OCI-LY1 (cell line): ENCODE results near the gene CD4.
A peak's percentile ranks its signal among the peaks of the same experiment; 100 is the strongest.

Experiments used
- H2AFZ ChIP-seq: fragments of 200-600 bp; sonication (generic), shearing (Covaris generic); 2 replicates; pipeline ENCODE4 v1.6.0; 2014; ENCODE audit warnings: antibody characterized with exemption, mild to moderate bottlenecking, low read length
- H3F3A ChIP-seq: fragments of 200-600 bp; sonication (generic), shearing (Covaris generic); 2 replicates; pipeline ENCODE4 v1.6.0; 2014; ENCODE audit warnings: mild to moderate bottlenecking, antibody characterized with exemption, low read length, moderate library complexity; ENCODE audit not compliant: insufficient read depth
- H3K27ac ChIP-seq: fragments of 200-600 bp; sonication (generic); 2 replicates; pipeline ENCODE4 v1.5.1; 2014; ENCODE audit warnings: low read length, mixed run types, mild to moderate bottlenecking, low read depth; ENCODE audit not compliant: poor library complexity, severe bottlenecking
- H3K27me3 ChIP-seq: fragments of 200-600 bp; sonication (generic); 2 replicates; pipeline ENCODE4 v1.6.0; 2014; ENCODE audit warnings: antibody characterized with exemption, mild to moderate bottlenecking, low read length, moderate library complexity; ENCODE audit not compliant: insufficient read depth
- H3K36me3 ChIP-seq: fragments of 200-600 bp; sonication (generic); 2 replicates; pipeline ENCODE4 v1.6.1; 2014; ENCODE audit warnings: mild to moderate bottlenecking, antibody characterized with exemption, low read length, moderate library complexity, mixed read lengths; ENCODE audit not compliant: insufficient read depth
- H3K4me1 ChIP-seq: fragments of 200-600 bp; sonication (generic); 2 replicates; pipeline ENCODE4 v1.5.1; 2014; ENCODE audit warnings: mild to moderate bottlenecking, low read length, moderate library complexity; ENCODE audit not compliant: insufficient read depth, severe bottlenecking
- H3K4me2 ChIP-seq: fragments of 200-600 bp; sonication (generic), shearing (Covaris generic); 2 replicates; pipeline ENCODE4 v1.6.1; 2014; ENCODE audit warnings: low read length
- H3K4me3 ChIP-seq: fragments of 200-600 bp; sonication (generic); 2 replicates; pipeline ENCODE4 v1.5.1; 2014; ENCODE audit warnings: low read length, low read depth, mild to moderate bottlenecking, mixed read lengths; ENCODE audit not compliant: poor library complexity, severe bottlenecking
- H3K79me2 ChIP-seq: fragments of 200-600 bp; shearing (Covaris generic); 2 replicates; pipeline ENCODE4 v1.6.1; 2016; ENCODE audit warnings: mixed run types, low read length, mixed read lengths; ENCODE audit not compliant: insufficient read depth
- H3K9ac ChIP-seq: fragments of 200-600 bp; sonication (generic), shearing (Covaris generic); 2 replicates; pipeline ENCODE4 v1.6.1; 2014; ENCODE audit warnings: mild to moderate bottlenecking, low read length, mixed read lengths
- H3K9me2 ChIP-seq: fragments of 200-600 bp; sonication (generic), shearing (Covaris generic); 2 replicates; pipeline ENCODE4 v1.6.1; 2014; ENCODE audit warnings: low read depth, mild to moderate bottlenecking, low read length, mixed read lengths
- H3K9me3 ChIP-seq: fragments of 200-600 bp; shearing (Covaris generic); 2 replicates; pipeline ENCODE4 v1.6.1; 2014; ENCODE audit warnings: low read length, mixed read lengths
- H4K20me1 ChIP-seq: fragments of 200-600 bp; sonication (generic), shearing (Covaris generic); 2 replicates; pipeline ENCODE4 v1.6.0; 2016; ENCODE audit warnings: mild to moderate bottlenecking, low read length; ENCODE audit not compliant: insufficient read depth
- EZH2 ChIP-seq: fragments of 200-600 bp; sonication (generic), shearing (Covaris generic); IDR thresholded peaks from 2 replicates; pipeline ENCODE4 v1.8.0; 2017; ENCODE audit warnings: borderline replicate concordance, mixed run types, mild to moderate bottlenecking, antibody characterized with exemption, low read length, moderate library complexity, mixed read lengths
- TF ChIP-seq, protein P1 (sequence below): fragments of 200-600 bp; sonication (generic), shearing (Covaris generic); IDR thresholded peaks from 2 replicates; pipeline ENCODE4 v1.5.1; 2017; ENCODE audit warnings: mild to moderate bottlenecking, antibody characterized with exemption, low read length, moderate library complexity, mixed read lengths

The CD4 gene

DNA sequence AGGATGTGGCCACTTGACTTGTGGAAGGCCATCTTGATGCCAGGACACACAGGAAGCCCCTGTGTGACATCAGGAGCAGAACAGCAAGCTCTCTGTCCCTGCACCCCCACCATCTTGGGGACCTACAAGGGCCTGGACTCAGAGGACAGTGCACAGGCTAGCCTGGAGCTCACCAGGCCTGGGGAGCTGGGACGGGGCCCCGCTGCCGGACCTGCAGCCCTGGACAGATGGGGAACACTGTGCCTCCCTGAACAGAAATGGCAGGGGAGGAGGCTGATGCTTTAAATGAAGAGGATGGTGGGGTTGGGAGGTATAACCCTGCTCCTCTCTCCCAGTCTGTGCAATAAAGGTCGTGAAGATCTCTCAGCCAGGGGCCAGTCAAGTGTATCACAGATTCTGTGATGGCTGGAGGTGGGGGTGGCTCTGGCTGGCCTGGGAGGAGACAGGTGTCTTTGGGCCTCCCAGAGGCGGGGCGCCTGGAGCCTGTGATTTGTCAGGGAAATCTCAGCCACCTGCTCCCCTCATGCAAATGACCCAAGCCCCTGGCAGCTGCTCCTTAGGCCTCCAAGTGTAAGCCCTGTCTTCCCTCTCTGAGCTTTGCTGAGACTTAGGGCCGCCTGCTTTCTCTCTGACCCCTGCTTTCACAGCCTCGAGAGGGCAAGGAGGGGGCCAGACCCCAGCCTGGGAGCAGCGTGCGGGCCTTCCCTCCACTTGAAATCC lies 50.3 kb downstream of the CD4 start:
- no peaks in the 10 kb centered on the region; the same call in 1 of the 2 replicates for H3K27me3 ChIP-seq
- no peaks in the 10 kb centered on the region for H3K36me3 ChIP-seq
- peak overlapping the region; percentile 58 for H3K9ac ChIP-seq
- peak overlapping the region; percentile 94 for H3K27ac ChIP-seq
- H3K4me3 ChIP-seq, result peak overlapping the region; percentile 36
- H3F3A ChIP-seq, result no peaks in the 10 kb centered on the region
- TF ChIP-seq, protein P1, sequence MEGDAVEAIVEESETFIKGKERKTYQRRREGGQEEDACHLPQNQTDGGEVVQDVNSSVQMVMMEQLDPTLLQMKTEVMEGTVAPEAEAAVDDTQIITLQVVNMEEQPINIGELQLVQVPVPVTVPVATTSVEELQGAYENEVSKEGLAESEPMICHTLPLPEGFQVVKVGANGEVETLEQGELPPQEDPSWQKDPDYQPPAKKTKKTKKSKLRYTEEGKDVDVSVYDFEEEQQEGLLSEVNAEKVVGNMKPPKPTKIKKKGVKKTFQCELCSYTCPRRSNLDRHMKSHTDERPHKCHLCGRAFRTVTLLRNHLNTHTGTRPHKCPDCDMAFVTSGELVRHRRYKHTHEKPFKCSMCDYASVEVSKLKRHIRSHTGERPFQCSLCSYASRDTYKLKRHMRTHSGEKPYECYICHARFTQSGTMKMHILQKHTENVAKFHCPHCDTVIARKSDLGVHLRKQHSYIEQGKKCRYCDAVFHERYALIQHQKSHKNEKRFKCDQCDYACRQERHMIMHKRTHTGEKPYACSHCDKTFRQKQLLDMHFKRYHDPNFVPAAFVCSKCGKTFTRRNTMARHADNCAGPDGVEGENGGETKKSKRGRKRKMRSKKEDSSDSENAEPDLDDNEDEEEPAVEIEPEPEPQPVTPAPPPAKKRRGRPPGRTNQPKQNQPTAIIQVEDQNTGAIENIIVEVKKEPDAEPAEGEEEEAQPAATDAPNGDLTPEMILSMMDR, result no peak
- TF ChIP-seq EZH2, result no peak
- H3K4me1 ChIP-seq, result peaks cover 44% of the 10 kb centered on the region
- H3K79me2 ChIP-seq, result no peaks in the 10 kb centered on the region
- no peaks in the 10 kb centered on the region for H4K20me1 ChIP-seq
- H3K4me2 ChIP-seq, result peak overlapping the region; percentile 61
- no peaks in the 10 kb centered on the region for H3K9me2 ChIP-seq
- no peak overlapping the region for H2AFZ ChIP-seq
- H3K9me3 ChIP-seq, result no peaks in the 10 kb centered on the region

DNA sequence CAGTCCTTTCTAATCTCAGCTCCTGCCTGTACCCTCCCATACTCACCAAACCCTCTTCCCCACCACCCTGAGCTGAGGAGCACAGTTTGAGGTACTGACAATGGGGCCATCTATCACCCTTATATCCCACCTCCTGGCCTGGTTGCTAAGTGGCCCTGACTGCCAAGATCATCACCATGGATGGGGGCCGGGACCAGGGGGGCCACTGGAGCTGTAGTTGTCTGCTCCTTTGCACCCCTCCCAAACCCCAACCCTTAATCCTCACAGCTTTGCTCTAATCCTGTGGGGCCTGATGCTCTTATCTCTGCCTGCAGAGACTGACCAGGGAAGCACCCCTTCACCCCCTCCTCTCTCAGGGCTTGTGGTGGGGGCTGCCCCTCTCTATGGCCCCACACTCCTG lies 51.0 kb downstream of the CD4 start:
- Histone ChIP-seq H3K27me3 (no peaks in the 10 kb centered on the region; the same call in 1 of the 2 replicates), H3K4me3 (peak overlapping the region; percentile 36), H3K9me2 (no peaks in the 10 kb centered on the region), H2AFZ (no peak overlapping the region), H3K9ac (peak overlapping the region; percentile 58), H4K20me1 (no peaks in the 10 kb centered on the region), H3F3A (0 out of 2 replicates have a peak, but pooled peaks cover 3% of the 10 kb centered on the region), H3K36me3 (no peaks in the 10 kb centered on the region), H3K4me2 (peak overlapping the region; percentile 61), H3K9me3 (no peaks in the 10 kb centered on the region), H3K4me1 (peaks cover 44% of the 10 kb centered on the region), H3K27ac (peak overlapping the region; percentile 94), H3K79me2 (no peaks in the 10 kb centered on the region)
- TF ChIP-seq EZH2, result no peak
- TF ChIP-seq, protein P1, result no peak

DNA sequence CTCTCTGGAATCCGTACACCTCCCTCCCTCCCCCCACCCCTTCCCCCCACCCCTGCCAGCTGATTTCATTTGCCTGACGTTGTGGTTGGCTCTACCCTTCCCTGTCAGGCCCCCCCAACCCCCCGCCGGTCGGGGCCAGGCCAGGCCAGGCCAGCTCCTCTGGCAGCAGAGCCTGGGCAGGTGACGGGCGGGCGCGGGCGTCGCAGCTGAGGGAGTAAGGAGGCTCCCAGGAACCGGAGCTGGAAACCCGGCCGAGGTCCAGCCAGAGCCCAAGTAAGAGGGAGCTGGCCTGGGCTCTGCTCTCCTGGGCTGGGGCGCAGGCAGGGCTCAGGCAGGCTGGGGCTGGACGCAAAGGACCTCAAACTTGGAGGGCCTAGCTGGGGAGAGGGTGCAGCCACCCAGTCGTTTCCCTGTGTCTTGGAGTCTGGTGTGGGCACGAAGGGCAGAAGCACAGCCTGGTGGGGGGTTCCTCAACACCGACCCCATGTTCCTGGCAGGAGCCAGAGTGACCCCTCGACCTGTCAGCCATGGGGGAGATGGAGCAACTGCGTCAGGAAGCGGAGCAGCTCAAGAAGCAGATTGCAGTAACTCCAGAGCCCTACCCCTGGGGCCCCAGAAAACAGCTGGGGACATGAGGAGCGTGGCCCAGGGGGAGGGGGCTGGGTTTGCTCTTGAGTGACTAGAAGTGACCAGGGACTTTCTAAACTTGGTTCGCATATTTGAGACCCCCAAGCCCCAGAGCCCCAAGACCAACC lies 51.6 kb downstream of the CD4 start, which contains the start of gene GNB3:
GNB3 (plus strand) TSS at position 165 of the 755 bp plus-strand sequence; CDS start at position 528, 363 bp downstream.
- H3K9ac ChIP-seq, result peak within 1 kb of the TSS; percentile 58
- 0 out of 2 replicates have a peak, but pooled peaks cover 3% of the 10 kb centered on the region for H3F3A ChIP-seq
- H4K20me1 ChIP-seq, result no peaks in the 10 kb centered on the region
- H3K36me3 ChIP-seq, result peaks cover under 1% of the 10 kb centered on the region; the same call in 1 of the 2 replicates
- H3K9me3 ChIP-seq, result no peaks in the 10 kb centered on the region
- H2AFZ ChIP-seq, result no peak within 1 kb of the TSS
- peak within 1 kb of the TSS; percentile 36 for H3K4me3 ChIP-seq
- peak within 1 kb of the TSS; percentile 61 for H3K4me2 ChIP-seq
- no peaks in the 10 kb centered on the region for H3K9me2 ChIP-seq
- peaks cover 41% of the 10 kb centered on the region for H3K4me1 ChIP-seq
- H3K27me3 ChIP-seq, result no peaks in the 10 kb centered on the region; the same call in 1 of the 2 replicates
- TF ChIP-seq EZH2, result no peak
- TF ChIP-seq, protein P1, result no peak
- peak within 1 kb of the TSS; percentile 94 for H3K27ac ChIP-seq
- no peaks in the 10 kb centered on the region for H3K79me2 ChIP-seq
